Type B pancreatic cell (in vitro differentiated cells): ENCODE measurements around the gene ZBBX. TPM values are rescaled to one million over a fixed set of nuclear protein-coding genes. Genes with fewer than 3 reads are reported as not detected.

ENCODE experiments used
- DNase-seq: peaks from one replicate; pipeline ENCODE4 v3.0.0; 2021; ENCODE audit warnings: mixed read lengths; ENCODE audit not compliant: unreplicated experiment; ENCODE audit errors: extremely low spot score
- H3K27ac Mint-ChIP-seq: 2 replicates; pipeline ENCODE4 v1.8.0; 2021; ENCODE audit warnings: mild to moderate bottlenecking, mixed read lengths
- H3K27me3 Mint-ChIP-seq: 2 replicates; pipeline ENCODE4 v1.8.0; 2021; ENCODE audit warnings: mixed read lengths
- H3K36me3 Mint-ChIP-seq: 2 replicates; pipeline ENCODE4 v1.8.0; 2021; ENCODE audit warnings: mixed read lengths
- H3K4me1 Mint-ChIP-seq: one replicate; pipeline ENCODE4 v1.8.0; 2021; ENCODE audit warnings: mixed read lengths; ENCODE audit not compliant: unreplicated experiment
- H3K4me3 Mint-ChIP-seq: 2 replicates; pipeline ENCODE4 v1.8.0; 2021; ENCODE audit warnings: mild to moderate bottlenecking, mixed read lengths
- H3K9me3 Mint-ChIP-seq: 2 replicates; pipeline ENCODE4 v1.8.0; 2021; ENCODE audit warnings: mixed read lengths
- CTCF ChIP-seq: fragments of 200-600 bp; sonication (generic); conservative IDR thresholded peaks from 2 replicates; pipeline ENCODE4 v1.5.0; 2021; ENCODE audit warnings: antibody characterized with exemption, mild to moderate bottlenecking
- total RNA-seq: library from RNA; stranded (reverse); gene quantifications from 2 replicates; pipeline ENCODE4 v1.2.1, GENCODE V29; 2021; ENCODE audit warnings: low replicate concordance

ZBBX gene
- total RNA-seq, 1 donor from 2014 or later: 3.8 TPM

- Mint-ChIP-seq H3K27me3 (peaks cover 9% of the 10 kb centered on the region), H3K9me3 (no peaks in the 10 kb centered on the region), H3K36me3 (no peaks in the 10 kb centered on the region), H3K4me3 (no peak overlapping the region), H3K4me1 (no peaks in the 10 kb centered on the region), H3K27ac (no peak overlapping the region)
- no peak for TF ChIP-seq CTCF
- no peak for DNase-seq
These were observed 16.0 kb upstream of the ZBBX start for GRCh38 chr3:167396075-167396474.

GRCh38 chr3:167394003-167394402, 13.9 kb upstream of the ZBBX start:
- peak; percentile 39 for TF ChIP-seq CTCF
- no peaks in the 10 kb centered on the region for H3K36me3 Mint-ChIP-seq
- no peak overlapping the region for H3K4me3 Mint-ChIP-seq
- H3K27ac Mint-ChIP-seq: no peak overlapping the region
- no peak for DNase-seq
- H3K4me1 Mint-ChIP-seq: no peaks in the 10 kb centered on the region
- peaks cover 9% of the 10 kb centered on the region for H3K27me3 Mint-ChIP-seq
- H3K9me3 Mint-ChIP-seq: no peaks in the 10 kb centered on the region

- no peak for DNase-seq
- H3K27ac Mint-ChIP-seq: no peak overlapping the region
- H3K4me3 Mint-ChIP-seq: no peak overlapping the region
- H3K36me3 Mint-ChIP-seq: no peaks in the 10 kb centered on the region
- no peak for TF ChIP-seq CTCF
- no peaks in the 10 kb centered on the region for H3K9me3 Mint-ChIP-seq
- peaks cover 10% of the 10 kb centered on the region for H3K4me1 Mint-ChIP-seq
- peaks cover 5% of the 10 kb centered on the region for H3K27me3 Mint-ChIP-seq
These were observed 2.1 kb upstream of the ZBBX start for GRCh38 chr3:167382155-167382554.

GRCh38 chr3:167375478-167375877, 4.6 kb downstream of the ZBBX start:
- Mint-ChIP-seq H3K27me3 (peaks cover 5% of the 10 kb centered on the region), H3K36me3 (no peaks in the 10 kb centered on the region), H3K9me3 (no peaks in the 10 kb centered on the region), H3K27ac (no peak overlapping the region), H3K4me3 (no peak overlapping the region), H3K4me1 (peaks cover 10% of the 10 kb centered on the region)
- no peak for DNase-seq
- TF ChIP-seq CTCF: no peak

- H3K27ac Mint-ChIP-seq: no peak overlapping the region
- H3K36me3 Mint-ChIP-seq: no peaks in the 10 kb centered on the region
- no peak for TF ChIP-seq CTCF
- no peak for DNase-seq
- H3K27me3 Mint-ChIP-seq: no peaks in the 10 kb centered on the region
- no peaks in the 10 kb centered on the region for H3K4me1 Mint-ChIP-seq
- H3K9me3 Mint-ChIP-seq: no peaks in the 10 kb centered on the region
- H3K4me3 Mint-ChIP-seq: no peak overlapping the region
These were observed 8.0 kb downstream of the ZBBX start for GRCh38 chr3:167372138-167372537.

- Mint-ChIP-seq H3K9me3 (peaks cover 4% of the 10 kb centered on the region), H3K4me1 (no peaks in the 10 kb centered on the region), H3K27ac (no peak overlapping the region), H3K27me3 (no peaks in the 10 kb centered on the region), H3K4me3 (no peak overlapping the region), H3K36me3 (no peaks in the 10 kb centered on the region)
- TF ChIP-seq CTCF: no peak
- no peak for DNase-seq
These were observed 18.1 kb downstream of the ZBBX start for GRCh38 chr3:167361948-167362347.
